HG02943 (cell line): ENCODE measurements around the gene CLTCL1.
A peak's percentile ranks its signal among the peaks of the same experiment; 100 is the strongest.

Experiments
- ATAC-seq: cut with Tn5 transposase; IDR thresholded peaks from one replicate; pipeline ENCODE4 v1.9.1; 2021; ENCODE audit warnings: mild to moderate bottlenecking, low read depth, moderate library complexity; ENCODE audit not compliant: unreplicated experiment

CLTCL1 gene

DNA sequence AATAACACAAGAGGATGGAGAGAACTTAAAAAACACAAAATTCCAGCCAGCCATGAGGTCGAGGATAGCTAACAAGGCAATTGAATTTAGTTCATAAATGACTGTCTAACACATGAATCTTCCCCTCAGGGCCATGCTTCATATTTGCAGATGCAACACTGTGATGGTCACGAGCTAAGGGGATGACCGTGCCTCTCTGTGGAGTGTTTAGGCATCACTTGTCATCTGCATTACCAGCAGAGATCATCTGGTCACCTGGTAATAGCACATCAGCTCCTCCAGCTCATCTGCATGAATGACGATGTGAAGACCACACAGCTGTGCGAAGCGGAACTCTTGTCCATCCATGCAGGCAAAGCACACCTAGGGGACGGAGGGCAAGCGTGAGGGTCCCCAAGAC lies 92.0 kb downstream of the CLTCL1 start:
- no peak for ATAC-seq

DNA sequence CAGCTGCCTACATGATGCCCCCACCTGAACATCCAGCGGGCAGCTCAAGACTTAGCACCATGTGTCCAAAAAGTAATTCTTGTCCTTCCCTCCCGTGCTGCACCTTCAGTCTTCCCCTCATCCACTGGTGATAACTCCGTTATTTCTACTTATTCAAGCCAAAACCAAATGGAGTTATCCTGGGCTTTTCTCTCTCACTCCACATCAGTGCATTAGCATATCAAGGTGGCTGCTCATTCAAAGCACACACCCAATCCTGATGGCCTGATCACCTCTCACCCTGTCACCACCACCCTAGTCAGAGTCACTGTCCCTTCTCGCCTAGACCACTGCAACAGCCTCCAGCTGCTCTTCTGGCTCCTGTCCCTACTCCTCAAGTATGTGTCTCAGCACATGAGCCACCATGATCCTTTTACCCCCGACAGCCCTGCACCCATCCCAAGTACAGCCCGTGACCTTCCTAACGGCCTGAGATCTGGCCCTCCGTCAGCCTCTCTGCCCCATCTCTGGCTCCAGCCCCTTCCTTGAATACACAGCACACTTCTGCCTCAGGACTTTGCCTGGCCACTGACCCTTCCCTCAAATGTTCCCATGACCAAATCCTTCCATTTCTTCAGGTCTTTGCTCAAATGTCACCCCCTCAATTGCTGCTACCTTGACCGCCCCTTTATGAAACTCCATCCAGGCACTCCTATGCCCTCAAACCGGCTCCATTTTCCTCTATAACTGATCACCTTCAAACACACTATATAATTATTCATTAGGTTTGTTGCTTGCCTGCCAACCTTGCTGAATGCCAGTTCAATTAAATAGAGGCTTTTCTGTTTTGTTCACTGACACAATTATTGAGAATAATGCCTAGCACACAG lies 93.3 kb downstream of the CLTCL1 start:
- no peak for ATAC-seq

DNA sequence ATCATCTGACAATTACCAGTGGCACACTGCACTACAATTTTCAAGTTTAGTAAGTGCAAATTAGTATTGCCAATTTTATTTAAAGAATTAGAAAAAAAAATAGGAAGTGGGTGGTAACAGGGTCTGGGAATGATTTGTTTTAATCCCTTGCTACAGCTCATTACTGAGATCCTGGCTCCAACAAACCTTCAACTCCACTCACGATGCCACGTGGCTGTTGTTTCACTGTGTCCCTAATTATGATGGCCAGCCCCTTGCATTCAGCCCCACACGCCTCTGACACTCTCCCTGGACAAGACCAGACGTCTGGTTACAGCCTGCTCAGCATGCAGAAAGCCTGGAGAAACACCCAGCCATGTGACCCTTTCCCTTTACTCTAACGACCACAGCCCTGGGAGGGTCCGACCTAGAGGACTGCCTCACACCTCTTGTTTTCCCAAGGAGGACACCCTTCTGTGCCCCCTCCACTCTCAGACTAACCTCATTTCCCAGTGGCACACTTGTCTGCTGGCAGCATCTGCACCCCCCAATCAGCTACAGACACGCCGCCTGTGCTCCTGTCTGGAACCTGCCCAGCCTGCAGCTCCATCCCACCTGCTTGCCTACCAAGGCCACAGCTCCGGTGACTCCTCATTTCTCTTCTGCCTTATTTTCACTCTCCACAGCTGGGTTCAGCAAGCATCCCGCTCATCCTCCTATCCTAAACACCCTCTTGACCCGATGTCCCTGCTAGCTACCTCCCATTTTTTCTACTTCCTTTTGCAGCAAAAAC lies 94.5 kb downstream of the CLTCL1 start:
- no peak for ATAC-seq

DNA sequence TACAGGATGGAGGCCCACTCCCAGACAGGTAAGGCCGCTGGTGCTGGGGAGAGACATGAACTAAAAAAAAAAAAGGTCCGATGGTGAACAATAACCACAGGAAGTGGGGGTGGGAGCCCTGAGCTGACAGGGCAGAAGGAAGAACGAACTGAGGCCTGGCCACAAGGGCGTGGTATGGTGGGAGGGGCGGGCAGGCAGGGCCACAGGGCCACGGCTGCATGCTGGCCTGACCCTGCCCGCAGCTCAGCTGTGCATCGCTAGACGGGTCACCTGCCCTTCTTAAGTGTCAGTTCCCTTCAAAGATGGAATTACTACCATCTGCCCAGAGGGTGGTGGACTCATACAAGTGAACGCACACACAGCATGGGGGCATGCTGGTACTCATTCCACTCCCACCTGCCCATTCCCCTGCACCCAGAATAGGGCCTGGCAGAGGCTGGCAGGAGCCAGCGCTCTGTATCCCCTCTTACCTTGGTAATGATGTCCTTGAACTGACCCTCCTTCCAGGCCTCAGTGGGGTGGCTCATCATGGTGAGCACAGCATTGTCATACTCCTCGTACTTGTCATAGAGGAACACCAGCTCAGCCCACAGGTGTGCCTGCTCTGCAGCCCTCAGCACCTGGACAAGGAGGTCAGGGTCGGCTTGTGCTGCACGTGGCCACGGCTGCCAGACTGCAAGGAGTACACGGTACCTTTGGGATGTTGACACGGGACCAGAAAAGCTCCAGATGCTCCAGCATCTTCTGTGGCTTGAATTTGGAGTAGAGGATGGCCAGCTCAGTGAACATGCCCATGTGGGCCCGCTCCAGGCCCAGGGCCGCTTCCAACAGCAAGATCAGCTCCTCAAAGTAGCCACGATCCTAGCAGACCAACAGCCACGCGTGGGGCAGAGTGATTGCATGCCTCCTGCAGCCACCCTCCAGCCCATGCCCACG lies 95.5 kb downstream of the CLTCL1 start:
- no peak for ATAC-seq

DNA sequence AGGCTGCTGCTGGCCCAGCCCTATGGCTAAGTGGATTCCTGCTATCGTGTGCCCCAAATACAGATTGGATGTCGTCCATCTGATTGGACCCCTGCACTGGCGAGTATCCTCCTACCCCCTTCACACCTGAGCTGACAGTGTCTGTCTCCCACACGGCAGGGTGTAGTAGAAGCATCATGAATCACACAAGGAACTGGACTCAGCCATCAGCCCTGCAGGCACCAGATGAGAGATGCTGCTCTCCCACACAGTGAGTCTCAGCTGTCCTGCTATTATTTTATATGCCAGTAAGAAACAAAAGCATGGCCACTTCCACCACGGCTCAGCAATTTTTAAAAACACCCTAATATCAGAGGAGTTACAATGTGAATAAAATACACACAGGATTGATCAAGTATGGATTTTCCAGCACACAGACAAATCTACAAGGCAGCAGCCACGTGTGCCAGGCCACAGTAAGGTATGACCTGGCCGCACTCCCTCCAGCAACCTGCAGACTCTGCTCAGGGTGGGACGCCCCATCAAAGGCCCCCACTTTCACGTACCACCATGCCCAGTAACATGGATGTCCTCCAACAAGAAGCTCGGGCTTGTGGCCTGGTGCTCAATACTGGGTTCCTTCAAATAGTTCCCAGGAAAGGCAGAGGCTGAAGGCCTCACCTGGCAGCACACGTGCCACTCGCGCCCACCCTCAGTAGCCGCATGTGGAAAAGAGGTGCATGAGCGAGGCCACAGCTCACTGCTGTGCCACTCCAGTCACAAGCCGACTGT lies 96.6 kb downstream of the CLTCL1 start:
- no peak for ATAC-seq

DNA sequence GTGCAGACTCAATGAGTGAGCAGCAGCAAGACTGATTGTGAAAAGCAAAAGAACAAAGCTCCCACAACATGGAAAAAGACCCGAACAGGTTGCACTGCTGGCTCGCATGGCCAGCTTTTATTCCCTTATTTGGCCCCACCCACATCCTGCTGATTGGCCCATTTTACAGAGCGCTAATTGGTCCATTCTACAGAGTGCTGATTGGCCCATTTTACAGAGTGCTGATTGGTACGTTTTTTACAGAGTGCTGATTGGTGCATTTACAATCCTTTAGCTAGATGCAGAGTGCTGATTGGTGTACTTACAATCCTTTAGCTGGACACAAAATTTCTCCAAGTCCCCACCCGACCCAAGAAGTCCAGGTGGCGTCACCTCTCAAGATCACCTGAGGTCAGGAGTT lies 97.6 kb downstream of the CLTCL1 start:
- ATAC-seq = no peak

DNA sequence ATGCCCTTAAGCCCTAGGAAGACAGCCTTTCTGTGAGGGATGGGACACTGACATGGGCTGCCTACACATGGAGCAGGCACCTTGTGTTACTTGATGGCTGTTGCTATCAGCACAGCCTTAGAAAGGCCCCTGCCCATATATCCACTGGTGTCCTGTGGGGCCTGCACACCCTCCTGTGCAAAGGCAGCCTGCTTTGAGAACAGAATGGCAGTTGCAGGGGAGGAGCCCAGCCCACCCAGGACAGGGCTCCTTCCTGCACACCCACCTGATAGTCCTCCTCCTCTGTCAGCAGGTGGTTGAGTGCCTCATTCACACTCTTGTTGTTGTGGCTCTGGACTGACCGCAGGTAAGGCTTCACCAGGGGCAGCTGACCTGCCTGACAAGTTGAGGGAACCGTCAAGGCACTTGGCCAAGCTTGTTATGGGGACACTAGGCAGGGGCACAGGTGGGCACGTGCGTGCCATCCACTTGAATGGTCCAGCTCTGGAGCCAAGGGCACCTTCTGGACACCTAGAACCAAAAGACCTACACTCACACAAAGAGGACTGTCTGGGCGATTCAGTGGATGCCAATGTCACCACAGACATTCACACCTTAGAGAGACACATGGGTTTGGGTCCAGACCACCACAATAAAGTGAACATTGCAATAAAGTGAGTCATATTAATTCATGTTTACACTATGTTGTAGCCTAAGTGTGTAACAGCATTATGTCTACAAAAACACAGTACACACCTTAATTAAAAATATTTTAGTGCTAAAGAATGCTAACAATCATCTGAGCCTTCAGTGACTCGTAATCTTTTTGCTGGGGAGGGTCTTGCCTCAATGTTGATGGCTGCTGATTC lies 103.6 kb downstream of the CLTCL1 start:
- no peak for ATAC-seq

DNA sequence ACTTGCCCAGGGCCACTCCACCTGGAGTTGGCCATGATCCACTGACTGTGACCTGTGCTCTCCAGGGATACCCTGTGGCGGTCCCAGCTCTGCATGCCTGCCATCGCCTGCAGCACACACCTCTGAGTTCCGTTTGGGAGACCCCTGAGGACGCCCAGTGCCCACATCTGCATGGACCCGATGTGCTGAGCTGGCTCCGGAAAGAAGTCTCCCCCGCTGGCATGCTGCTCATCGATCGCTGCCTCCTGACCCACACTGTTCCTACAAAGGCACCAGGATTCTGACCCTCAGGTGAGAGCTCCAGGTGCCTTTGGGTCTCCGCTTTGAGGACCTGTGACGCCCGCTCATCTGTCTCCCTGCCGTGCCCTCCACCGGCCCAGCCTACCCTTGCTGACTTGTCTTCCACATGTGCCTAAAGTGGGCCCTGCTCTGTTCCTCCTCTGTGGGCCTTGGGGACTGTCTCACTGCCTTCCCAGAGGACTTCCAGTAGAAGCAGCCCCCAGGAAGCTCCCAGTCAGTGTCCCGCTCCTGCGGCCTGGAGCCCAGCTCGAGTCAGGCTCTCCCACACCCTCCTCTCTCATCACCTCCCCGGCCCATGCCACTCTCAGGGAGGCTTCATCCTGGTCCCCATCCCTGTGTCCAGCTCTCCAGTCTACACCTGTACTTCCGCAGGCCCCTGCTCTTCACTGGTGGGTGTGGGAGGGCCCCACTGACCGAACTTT lies 107.1 kb downstream of the CLTCL1 start:
- no peak for ATAC-seq

DNA sequence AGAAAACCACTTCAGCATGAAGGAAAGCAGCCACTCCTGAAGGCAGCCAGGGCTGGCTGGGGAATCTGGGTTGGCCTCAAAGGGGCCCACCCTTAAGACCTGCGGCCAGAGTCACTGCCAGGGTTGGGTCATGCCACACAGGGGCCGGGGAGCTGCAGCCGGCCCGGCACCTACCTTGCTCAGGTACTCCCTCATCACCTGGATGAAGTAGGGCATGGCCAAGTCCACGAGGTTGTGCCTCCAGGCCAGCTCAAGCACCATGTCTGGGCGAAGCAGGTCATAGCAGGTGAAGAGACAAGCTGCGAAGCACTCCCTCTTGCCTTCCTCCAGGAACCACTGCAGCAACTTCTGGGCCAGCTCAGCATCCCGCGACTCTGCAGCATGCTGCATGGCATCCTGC lies 108.3 kb downstream of the CLTCL1 start:
- ATAC-seq = no peak

DNA sequence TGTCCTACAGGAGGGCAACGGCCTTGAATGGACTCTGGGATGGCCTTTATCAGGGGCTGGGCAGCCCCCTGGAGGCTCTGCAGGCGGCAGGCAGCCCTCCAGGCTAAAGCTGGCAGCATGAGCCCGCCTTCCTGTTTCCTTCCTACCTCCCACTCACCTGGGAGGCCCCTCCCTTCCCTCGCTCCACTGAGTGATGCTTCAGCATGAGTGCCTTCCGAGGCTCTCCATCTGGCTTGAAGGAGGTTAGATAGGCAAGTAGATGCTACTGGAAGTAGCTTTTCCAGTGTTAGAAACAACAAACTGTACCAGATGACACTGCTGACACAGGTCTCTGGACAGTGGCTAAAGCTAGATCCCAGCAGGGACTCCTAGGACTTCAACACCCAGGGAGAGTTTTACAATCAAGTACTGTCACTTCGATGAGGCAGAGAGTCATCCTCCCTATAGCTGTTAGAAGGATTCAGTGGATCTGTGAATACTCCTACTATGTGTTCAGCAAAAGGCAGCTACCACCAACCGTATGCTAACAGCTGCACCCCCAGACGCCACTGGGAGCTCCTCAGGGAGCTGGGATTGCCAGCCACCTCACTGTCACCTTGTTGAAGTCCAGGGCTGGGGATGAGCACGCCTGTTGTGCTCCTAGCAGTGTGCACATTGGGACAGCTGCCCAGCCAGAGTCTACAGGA lies 108.9 kb downstream of the CLTCL1 start:
- ATAC-seq = no peak

DNA sequence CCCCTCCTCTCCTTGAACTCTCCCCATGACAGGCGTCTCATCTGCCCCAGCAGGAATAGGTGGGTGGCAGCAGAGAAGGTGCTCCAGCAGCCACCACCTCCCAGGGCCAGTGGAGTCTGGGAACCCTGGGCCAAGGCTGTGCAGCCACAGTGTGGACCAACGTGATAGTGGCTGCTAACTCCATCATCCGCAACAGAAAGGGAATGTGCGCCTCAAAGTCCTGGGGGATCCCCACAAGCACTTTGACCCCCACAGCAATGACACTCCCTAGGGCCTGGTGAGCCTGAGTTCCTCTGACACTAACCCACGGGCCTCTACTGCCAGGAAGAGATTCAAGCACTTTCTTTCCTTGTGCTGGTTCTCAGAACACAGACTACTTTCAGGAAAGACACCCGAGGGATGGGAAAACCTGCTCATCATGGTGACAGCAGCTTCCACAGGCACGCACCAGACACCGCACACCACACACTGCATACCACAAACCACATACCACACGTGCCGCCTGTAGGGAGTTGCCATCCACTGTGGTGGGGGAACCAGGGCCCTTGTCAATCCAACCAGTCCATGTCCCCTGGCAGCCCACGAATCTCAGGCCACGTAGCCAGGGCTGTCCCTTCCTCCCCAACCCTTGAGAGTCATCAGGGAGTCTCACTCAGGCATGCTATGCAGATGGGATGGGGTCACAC lies 109.6 kb downstream of the CLTCL1 start:
- no peak for ATAC-seq

DNA sequence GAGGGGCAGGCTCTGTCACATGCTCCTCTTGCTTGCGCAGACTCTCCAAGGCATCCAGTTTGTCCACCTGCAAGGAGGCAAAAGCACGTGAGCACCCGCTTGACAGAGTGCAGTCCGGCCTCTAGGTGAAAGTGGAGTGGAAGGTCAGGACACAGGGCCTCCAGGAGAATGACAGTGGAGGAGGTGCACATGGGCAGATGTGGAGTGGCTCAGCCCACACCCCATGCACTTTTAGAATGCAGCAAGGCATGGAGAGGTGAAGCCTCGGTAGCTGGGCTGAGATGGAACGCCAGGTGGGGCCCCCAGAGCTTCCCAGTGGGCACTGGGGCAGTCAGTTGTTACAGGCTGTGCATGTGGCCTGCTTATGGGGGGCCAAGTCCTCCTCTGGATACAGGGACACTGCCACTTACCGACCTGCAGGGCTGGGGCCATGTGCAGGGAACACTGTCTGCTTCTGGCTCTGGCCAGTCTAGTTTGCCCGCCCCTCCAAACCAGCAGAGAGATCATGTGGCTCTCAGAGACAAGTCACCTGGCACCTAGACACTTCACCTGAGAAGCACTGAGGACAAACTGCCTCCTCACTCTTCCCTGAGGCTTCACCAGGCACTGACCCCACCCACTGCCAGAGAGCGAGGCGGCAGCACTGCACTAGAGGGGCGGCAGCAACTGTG lies 110.6 kb downstream of the CLTCL1 start:
- no peak for ATAC-seq

DNA sequence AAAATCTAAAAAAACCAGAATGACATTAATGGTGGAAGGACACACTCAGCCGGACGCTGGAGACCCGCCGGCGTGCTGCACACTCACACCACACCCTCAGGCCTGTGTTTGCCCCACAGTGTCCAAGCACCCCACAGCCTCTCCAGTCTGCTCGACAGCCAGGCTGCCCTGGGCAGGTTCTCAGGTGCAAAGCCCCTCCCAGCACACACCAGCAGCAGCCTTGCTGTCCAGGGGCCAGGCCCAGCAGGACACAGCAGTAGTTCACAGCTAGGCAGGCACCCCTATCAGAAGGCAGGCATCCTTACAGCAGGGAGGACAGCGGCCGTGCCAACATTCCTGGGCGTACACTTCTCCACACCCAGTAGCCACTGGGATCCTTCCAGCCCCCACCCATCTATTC lies 111.3 kb downstream of the CLTCL1 start:
- no peak for ATAC-seq

DNA sequence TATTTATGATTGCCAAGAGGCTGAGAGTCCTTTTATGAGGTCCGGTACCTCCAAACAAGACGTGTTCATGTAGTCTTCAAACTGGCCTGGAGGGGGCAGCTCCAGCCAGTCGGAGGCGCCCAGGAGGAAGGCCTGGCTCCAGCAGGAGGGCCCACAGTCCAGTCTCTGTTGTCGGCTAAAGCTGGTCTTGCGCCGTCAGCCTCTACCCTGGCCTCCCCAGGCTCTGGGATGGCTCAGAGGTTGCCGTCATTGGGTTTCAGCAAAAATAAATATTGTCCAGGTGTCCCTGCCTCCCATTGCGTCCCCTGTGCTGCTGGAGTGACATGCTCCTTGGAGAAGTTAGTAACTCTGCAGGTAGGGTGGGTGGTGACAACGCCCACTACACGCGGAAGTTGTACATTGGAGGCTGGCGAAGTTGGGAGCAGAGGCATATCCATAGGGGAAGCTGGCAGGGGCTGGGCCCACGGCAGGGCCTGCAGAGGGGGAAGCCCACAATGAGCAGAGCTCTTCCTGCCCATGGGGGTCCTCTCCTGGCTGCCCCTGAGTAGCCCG lies 111.9 kb downstream of the CLTCL1 start:
- ATAC-seq = peak; percentile 50

DNA sequence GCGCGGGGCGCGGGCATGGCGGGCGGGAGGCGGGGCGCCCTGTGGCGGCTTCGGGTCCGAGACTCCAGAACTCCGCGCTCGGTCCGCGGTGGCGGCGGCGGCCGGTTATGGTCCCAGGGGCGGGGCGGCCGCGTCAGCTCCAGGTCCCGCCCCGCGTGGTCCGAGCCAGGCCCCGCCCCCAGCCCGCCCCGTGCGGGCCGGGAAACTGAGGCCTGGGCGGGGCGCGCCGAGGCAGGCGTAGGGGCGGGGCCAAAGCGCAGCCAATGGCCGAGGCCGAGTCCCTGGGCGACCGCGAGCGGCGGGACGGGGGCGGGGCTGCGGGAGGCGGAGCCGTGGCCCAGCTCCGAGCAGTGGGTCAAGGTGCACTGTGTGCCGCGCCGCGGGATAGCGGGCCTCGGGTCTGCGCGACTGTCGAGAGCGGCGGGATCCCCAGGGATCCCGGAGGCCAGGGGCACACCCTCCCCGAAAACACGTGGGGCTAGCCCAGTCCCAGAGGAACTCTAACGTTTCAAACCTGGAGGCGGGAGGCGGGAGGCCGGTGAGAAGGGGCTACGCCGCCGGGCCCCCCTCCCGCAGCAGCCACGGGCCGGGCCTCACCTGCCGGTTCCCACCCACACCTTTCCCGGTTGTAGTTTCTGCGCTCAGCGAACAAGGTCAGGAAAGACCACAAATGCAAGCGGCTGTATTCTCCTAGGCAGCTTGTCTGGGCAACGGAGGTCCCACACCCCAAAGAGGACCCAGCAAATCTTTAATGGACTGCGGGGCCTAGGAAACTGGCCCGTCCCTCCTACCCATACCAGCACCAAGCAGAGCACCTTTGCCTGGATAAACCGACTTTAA lies 112.6 kb downstream of the CLTCL1 start, which contains the start of gene SLC25A1:
Gene SLC25A1 (minus strand): TSS at position 80 of the 840 bp plus-strand sequence. CDS start 63 bp downstream, at position 17.
- ATAC-seq = peak; percentile 61
